Activated CD8-positive, alpha-beta T cell treated with anti-CD3 and anti-CD28 coated beads for 36 hours (primary cell): ENCODE results near the gene ZSWIM5. TPM values are rescaled to one million over a fixed set of nuclear protein-coding genes. Genes with fewer than 3 reads are reported as not detected.

Source experiments
- ATAC-seq: fragments of 200-7000 bp; cut with Tn5 transposase; one replicate; pipeline ENCODE4 v1.10.0; 2021; ENCODE audit warnings: mild to moderate bottlenecking, moderate library complexity
- CTCF ChIA-PET: fragments of 350-600 bp; sonication (Branson Sonifier 250); formaldehyde crosslinking; loops from one replicate; lab custom pipeline; 2021; ENCODE audit warnings: antibody characterized with exemption; lab: Charles Lee
- POLR2A ChIA-PET: fragments of 350-600 bp; sonication (Branson Sonifier 250); formaldehyde crosslinking; loops from one replicate; lab custom pipeline; 2021; ENCODE audit warnings: antibody characterized with exemption; lab: Charles Lee
- DNase-seq: peaks from one replicate; pipeline ENCODE4 v3.0.0-alpha.2; 2020
- H3K27ac Mint-ChIP-seq: one replicate; pipeline ENCODE4 v1.8.0; 2021; ENCODE audit warnings: mild to moderate bottlenecking, mixed read lengths
- H3K27me3 Mint-ChIP-seq: one replicate; pipeline ENCODE4 v1.8.0; 2021; ENCODE audit warnings: mixed read lengths
- H3K36me3 Mint-ChIP-seq: one replicate; pipeline ENCODE4 v1.8.0; 2021; ENCODE audit warnings: low read depth, mixed read lengths
- H3K4me1 Mint-ChIP-seq: one replicate; pipeline ENCODE4 v1.8.0; 2021; ENCODE audit warnings: low read depth, mixed read lengths
- H3K4me3 Mint-ChIP-seq: one replicate; pipeline ENCODE4 v1.8.0; 2021; ENCODE audit warnings: mild to moderate bottlenecking, moderate library complexity, mixed read lengths
- H3K9me3 Mint-ChIP-seq: one replicate; pipeline ENCODE4 v1.8.0; 2021; ENCODE audit warnings: mixed read lengths
- CTCF ChIP-seq: fragments of 200-600 bp; IDR thresholded peaks from one replicate; pipeline ENCODE4 v1.8.0; 2022; ENCODE audit warnings: antibody characterized with exemption, mild to moderate bottlenecking
- intact Hi-C: fragments of 100-400 bp; cut with micrococcal nuclease; formaldehyde crosslinking; loops from one replicate; pipeline ENCODE4 v1.10.0; 2022
- total RNA-seq, 2 experiments: library from RNA; stranded (reverse); gene quantifications; one replicate each; pipeline ENCODE4 v1.2.3, GENCODE V29; 2021

The ZSWIM5 gene
- total RNA-seq, 2 experiments from 2014 or later, result 0.70 to 0.87 TPM

DNA sequence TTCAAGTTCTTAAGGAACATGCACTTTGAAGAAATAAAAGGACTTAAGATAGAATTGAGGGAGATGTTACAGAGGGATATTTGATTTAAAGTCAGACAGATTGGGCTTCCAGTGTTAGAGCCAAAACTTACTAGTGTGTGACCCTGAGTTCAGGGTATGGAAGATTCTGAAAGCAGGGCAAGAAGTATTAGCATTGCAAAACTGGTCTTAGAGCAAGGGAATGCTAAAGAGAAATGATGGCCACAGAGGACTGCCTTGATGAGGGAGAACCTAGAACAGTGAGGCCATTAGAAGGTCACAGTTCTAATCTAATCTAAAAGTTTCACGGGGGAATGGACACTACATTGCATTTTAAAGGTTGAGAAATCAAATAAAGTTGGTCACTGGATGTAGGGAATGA lies 148.9 kb downstream of the ZSWIM5 start:
- ATAC-seq (no peak), DNase-seq (no peak)
- CTCF ChIA-PET, result no interaction called here
- H3K27me3 Mint-ChIP-seq, result no peaks in the 10 kb centered on the region
- no peak for TF ChIP-seq CTCF
- no peak overlapping the region for H3K4me3 Mint-ChIP-seq
- no peaks in the 10 kb centered on the region for H3K36me3 Mint-ChIP-seq
- no peaks in the 10 kb centered on the region for H3K9me3 Mint-ChIP-seq
- POLR2A ChIA-PET, result no interaction called here
- intact Hi-C loops, result no loop called here
- H3K27ac Mint-ChIP-seq, result no peak overlapping the region
- H3K4me1 Mint-ChIP-seq, result peaks cover 3% of the 10 kb centered on the region

GRCh38 chr1:45051005-45051772 lies 155.2 kb downstream of the ZSWIM5 start:
- Mint-ChIP-seq H3K4me1 (peaks cover 17% of the 10 kb centered on the region), H3K27ac (peak overlapping the region; percentile 56), H3K9me3 (no peaks in the 10 kb centered on the region), H3K4me3 (peak overlapping the region; percentile 14), H3K27me3 (no peaks in the 10 kb centered on the region), H3K36me3 (no peaks in the 10 kb centered on the region)
- peak; percentile 80 for ATAC-seq
- TF ChIP-seq CTCF, result no peak
- CTCF ChIA-PET, result interaction anchor here (1.1 to 2.5 kb wide), 3 partner anchors 33 to 251 kb away, joined by 3 to 9 read pairs (median 8); no protein-coding TSS in a partner anchor
- intact Hi-C loops, result no loop called here
- POLR2A ChIA-PET, result interaction anchor here (1.1 to 1.4 kb wide), 2 partner anchors 65 to 289 kb away, joined by 3 to 4 read pairs; partner anchors contain the start of genes EIF2B3, MUTYH and TOE1
- DNase-seq, result no peak

GRCh38 chr1:45047032-45047431 lies 159.4 kb downstream of the ZSWIM5 start:
- CTCF ChIA-PET, result no interaction called here
- no peaks in the 10 kb centered on the region for H3K36me3 Mint-ChIP-seq
- no peak for TF ChIP-seq CTCF
- H3K4me3 Mint-ChIP-seq, result no peak overlapping the region
- no peaks in the 10 kb centered on the region for H3K27me3 Mint-ChIP-seq
- H3K4me1 Mint-ChIP-seq, result peaks cover 14% of the 10 kb centered on the region
- ATAC-seq (no peak), DNase-seq (no peak)
- H3K9me3 Mint-ChIP-seq, result no peaks in the 10 kb centered on the region
- H3K27ac Mint-ChIP-seq, result no peak overlapping the region
- POLR2A ChIA-PET, result no interaction called here
- intact Hi-C loops, result no loop called here

- DNase-seq (no peak), ATAC-seq (no peak)
- Mint-ChIP-seq H3K36me3 (no peaks in the 10 kb centered on the region), H3K9me3 (no peaks in the 10 kb centered on the region), H3K4me1 (no peaks in the 10 kb centered on the region), H3K4me3 (no peak overlapping the region), H3K27ac (no peak overlapping the region), H3K27me3 (no peaks in the 10 kb centered on the region)
- TF ChIP-seq CTCF, result no peak
- intact Hi-C loops, result no loop called here
- CTCF ChIA-PET, result no interaction called here
- POLR2A ChIA-PET, result no interaction called here
These were observed 161.5 kb downstream of the ZSWIM5 start for GRCh38 chr1:45044916-45045315.

DNA sequence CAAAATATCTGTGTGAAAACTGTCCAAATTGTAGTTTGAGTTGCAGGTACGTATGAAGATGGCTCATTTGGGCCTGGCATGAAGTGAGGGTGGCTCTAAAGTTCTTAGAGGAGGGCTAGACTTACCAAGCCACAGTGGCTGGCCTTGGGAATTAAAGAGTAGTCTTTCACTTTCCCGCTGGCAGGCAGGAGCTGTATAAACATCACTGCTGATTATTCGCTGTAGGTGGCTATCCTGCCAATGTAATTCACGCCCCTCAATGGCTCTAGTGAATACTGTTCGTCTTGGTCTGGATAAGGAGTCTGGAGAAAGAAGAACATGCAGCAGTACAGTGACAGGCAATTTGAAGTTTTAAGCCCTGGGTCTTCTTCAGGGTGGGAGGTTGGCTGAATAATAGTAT lies 163.3 kb downstream of the ZSWIM5 start:
- ATAC-seq (no peak), DNase-seq (no peak)
- no peak for TF ChIP-seq CTCF
- H3K27me3 Mint-ChIP-seq, result no peaks in the 10 kb centered on the region
- intact Hi-C loops, result no loop called here
- ChIA-PET POLR2A (no interaction called here), CTCF (interaction anchor here (1.5 to 2.5 kb wide), 3 partner anchors 9 to 257 kb away, joined by 5 to 6 read pairs (median 5); partner anchors contain the start of genes HECTD3 and UROD)
- no peak overlapping the region for H3K4me3 Mint-ChIP-seq
- no peak overlapping the region for H3K27ac Mint-ChIP-seq
- H3K36me3 Mint-ChIP-seq, result no peaks in the 10 kb centered on the region
- H3K9me3 Mint-ChIP-seq, result no peaks in the 10 kb centered on the region
- no peaks in the 10 kb centered on the region for H3K4me1 Mint-ChIP-seq
